ENCODE measurements around the gene TMEM62.
"Not testable (repeated sequence)": the region's sequence is repeated elsewhere in the genome, so short reads cannot be mapped to it uniquely, and the experiment has no call there.

The TMEM62 gene

GRCh38 chr15:43177147-43177546 is 43.8 kb downstream of the TMEM62 start:
- H3K4me1 ChIP-seq (ENCODE audit: control insufficient read depth, insufficient read depth, low read length); H3K9ac ChIP-seq (ENCODE audit: low read length); H3K27ac ChIP-seq (ENCODE audit: low read depth, low read length); H3K27me3 ChIP-seq (ENCODE audit: control insufficient read depth, insufficient read depth, low read length); H3K4me3 ChIP-seq (ENCODE audit: low read depth, low read length): not testable (repeated sequence)
- H3K36me3 ChIP-seq (ENCODE audit: control insufficient read depth, insufficient read depth, low read length), result peaks cover 17% of the 10 kb centered on the region
- H3K9me3 ChIP-seq (ENCODE audit: control insufficient read depth, insufficient read depth, low read depth, low read length), result peaks cover 11% of the 10 kb centered on the region

- Histone ChIP-seq H3K4me1 (ENCODE audit: control insufficient read depth, insufficient read depth, low read length) (peaks cover 7% of the 10 kb centered on the region), H3K9ac (ENCODE audit: low read length) (no peak overlapping the region), H3K36me3 (ENCODE audit: control insufficient read depth, insufficient read depth, low read length) (no peaks in the 10 kb centered on the region), H3K27ac (ENCODE audit: low read depth, low read length) (no peak overlapping the region), H3K27me3 (ENCODE audit: control insufficient read depth, insufficient read depth, low read length) (no peaks in the 10 kb centered on the region), H3K9me3 (ENCODE audit: control insufficient read depth, insufficient read depth, low read depth, low read length) (no peaks in the 10 kb centered on the region), H3K4me3 (ENCODE audit: low read depth, low read length) (no peak overlapping the region)
Measured at GRCh38 chr15:43183270-43183669, 49.9 kb downstream of the TMEM62 start.

GRCh38 chr15:43184407-43185124 is 51.2 kb downstream of the TMEM62 start:
- Histone ChIP-seq H3K27ac (ENCODE audit: low read depth, low read length) (no peak overlapping the region), H3K9me3 (ENCODE audit: control insufficient read depth, insufficient read depth, low read depth, low read length) (no peaks in the 10 kb centered on the region), H3K4me3 (ENCODE audit: low read depth, low read length) (peak overlapping the region; percentile 84), H3K36me3 (ENCODE audit: control insufficient read depth, insufficient read depth, low read length) (peaks cover 6% of the 10 kb centered on the region), H3K27me3 (ENCODE audit: control insufficient read depth, insufficient read depth, low read length) (no peaks in the 10 kb centered on the region), H3K4me1 (ENCODE audit: control insufficient read depth, insufficient read depth, low read length) (peaks cover 7% of the 10 kb centered on the region), H3K9ac (ENCODE audit: low read length) (no peak overlapping the region)

- Histone ChIP-seq H3K4me3 (ENCODE audit: low read depth, low read length) (peak within 1 kb of the TSS; percentile 84), H3K27me3 (ENCODE audit: control insufficient read depth, insufficient read depth, low read length) (no peaks in the 10 kb centered on the region), H3K9me3 (ENCODE audit: control insufficient read depth, insufficient read depth, low read depth, low read length) (no peaks in the 10 kb centered on the region), H3K9ac (ENCODE audit: low read length) (peak within 1 kb of the TSS; percentile 80), H3K36me3 (ENCODE audit: control insufficient read depth, insufficient read depth, low read length) (peaks cover 14% of the 10 kb centered on the region), H3K27ac (ENCODE audit: low read depth, low read length) (no peak within 1 kb of the TSS), H3K4me1 (ENCODE audit: control insufficient read depth, insufficient read depth, low read length) (peaks cover 7% of the 10 kb centered on the region)
Measured at GRCh38 chr15:43185157-43186002, 52.0 kb downstream of the TMEM62 start, which contains the start of gene CCNDBP1. Gene CCNDBP1 (plus strand): TSS chr15:43185403. CDS start chr15:43185499, 96 bp downstream.

- Histone ChIP-seq H3K27me3 (ENCODE audit: control insufficient read depth, insufficient read depth, low read length) (no peaks in the 10 kb centered on the region), H3K36me3 (ENCODE audit: control insufficient read depth, insufficient read depth, low read length) (peaks cover 20% of the 10 kb centered on the region), H3K4me3 (ENCODE audit: low read depth, low read length) (peak overlapping the region; percentile 84), H3K9me3 (ENCODE audit: control insufficient read depth, insufficient read depth, low read depth, low read length) (no peaks in the 10 kb centered on the region), H3K9ac (ENCODE audit: low read length) (peak overlapping the region; percentile 80), H3K27ac (ENCODE audit: low read depth, low read length) (no peak overlapping the region), H3K4me1 (ENCODE audit: control insufficient read depth, insufficient read depth, low read length) (peaks cover 7% of the 10 kb centered on the region)
Measured at GRCh38 chr15:43186003-43186353, 52.6 kb downstream of the TMEM62 start.

GRCh38 chr15:43187544-43188155 is 54.3 kb downstream of the TMEM62 start:
- H3K27me3 ChIP-seq (ENCODE audit: control insufficient read depth, insufficient read depth, low read length), result no peaks in the 10 kb centered on the region
- no peak overlapping the region for H3K27ac ChIP-seq (ENCODE audit: low read depth, low read length)
- H3K9ac ChIP-seq (ENCODE audit: low read length), result no peak overlapping the region
- peaks cover 7% of the 10 kb centered on the region for H3K4me1 ChIP-seq (ENCODE audit: control insufficient read depth, insufficient read depth, low read length)
- H3K4me3 ChIP-seq (ENCODE audit: low read depth, low read length), result no peak overlapping the region
- peaks cover 37% of the 10 kb centered on the region for H3K36me3 ChIP-seq (ENCODE audit: control insufficient read depth, insufficient read depth, low read length)
- H3K9me3 ChIP-seq (ENCODE audit: control insufficient read depth, insufficient read depth, low read depth, low read length), result no peaks in the 10 kb centered on the region

GRCh38 chr15:43189296-43189695 is 55.9 kb downstream of the TMEM62 start:
- Histone ChIP-seq H3K27ac (ENCODE audit: low read depth, low read length) (no peak overlapping the region), H3K4me3 (ENCODE audit: low read depth, low read length) (no peak overlapping the region), H3K9ac (ENCODE audit: low read length) (no peak overlapping the region), H3K4me1 (ENCODE audit: control insufficient read depth, insufficient read depth, low read length) (peaks cover 7% of the 10 kb centered on the region), H3K36me3 (ENCODE audit: control insufficient read depth, insufficient read depth, low read length) (peaks cover 48% of the 10 kb centered on the region), H3K27me3 (ENCODE audit: control insufficient read depth, insufficient read depth, low read length) (no peaks in the 10 kb centered on the region), H3K9me3 (ENCODE audit: control insufficient read depth, insufficient read depth, low read depth, low read length) (no peaks in the 10 kb centered on the region)

- H3K9ac ChIP-seq (ENCODE audit: low read length), result no peak overlapping the region
- H3K4me3 ChIP-seq (ENCODE audit: low read depth, low read length), result no peak overlapping the region
- no peaks in the 10 kb centered on the region for H3K27me3 ChIP-seq (ENCODE audit: control insufficient read depth, insufficient read depth, low read length)
- H3K36me3 ChIP-seq (ENCODE audit: control insufficient read depth, insufficient read depth, low read length), result peaks cover 57% of the 10 kb centered on the region
- H3K4me1 ChIP-seq (ENCODE audit: control insufficient read depth, insufficient read depth, low read length), result no peaks in the 10 kb centered on the region
- H3K9me3 ChIP-seq (ENCODE audit: control insufficient read depth, insufficient read depth, low read depth, low read length), result no peaks in the 10 kb centered on the region
- H3K27ac ChIP-seq (ENCODE audit: low read depth, low read length), result no peak overlapping the region
Measured at GRCh38 chr15:43190178-43190577, 56.8 kb downstream of the TMEM62 start.

GRCh38 chr15:43193710-43194109 is 60.3 kb downstream of the TMEM62 start:
- no peak overlapping the region for H3K4me3 ChIP-seq (ENCODE audit: low read depth, low read length)
- no peak overlapping the region for H3K27ac ChIP-seq (ENCODE audit: low read depth, low read length)
- no peaks in the 10 kb centered on the region for H3K27me3 ChIP-seq (ENCODE audit: control insufficient read depth, insufficient read depth, low read length)
- no peak overlapping the region for H3K9ac ChIP-seq (ENCODE audit: low read length)
- H3K4me1 ChIP-seq (ENCODE audit: control insufficient read depth, insufficient read depth, low read length), result no peaks in the 10 kb centered on the region
- peaks cover 2% of the 10 kb centered on the region for H3K9me3 ChIP-seq (ENCODE audit: control insufficient read depth, insufficient read depth, low read depth, low read length)
- peaks cover 74% of the 10 kb centered on the region for H3K36me3 ChIP-seq (ENCODE audit: control insufficient read depth, insufficient read depth, low read length)

- H3K27ac ChIP-seq (ENCODE audit: low read depth, low read length), result no peak overlapping the region
- H3K4me1 ChIP-seq (ENCODE audit: control insufficient read depth, insufficient read depth, low read length), result no peaks in the 10 kb centered on the region
- peaks cover 6% of the 10 kb centered on the region for H3K9me3 ChIP-seq (ENCODE audit: control insufficient read depth, insufficient read depth, low read depth, low read length)
- peaks cover 65% of the 10 kb centered on the region for H3K36me3 ChIP-seq (ENCODE audit: control insufficient read depth, insufficient read depth, low read length)
- no peaks in the 10 kb centered on the region for H3K27me3 ChIP-seq (ENCODE audit: control insufficient read depth, insufficient read depth, low read length)
- no peak overlapping the region for H3K9ac ChIP-seq (ENCODE audit: low read length)
- H3K4me3 ChIP-seq (ENCODE audit: low read depth, low read length), result no peak overlapping the region
Measured at GRCh38 chr15:43194795-43195194, 61.4 kb downstream of the TMEM62 start.
